H1 (cell line): ENCODE results near the gene HECTD4. TPM values are rescaled to one million over a fixed set of nuclear protein-coding genes. Genes with fewer than 3 reads are reported as not detected.

Experiments used
- CTCF ChIA-PET: fragments of 300-600 bp; sonication (Branson Sonifier 250); formaldehyde crosslinking; loops from one replicate; lab custom pipeline; 2021; ENCODE audit not compliant: partially characterized antibody; lab: Charles Lee
- POLR2A ChIA-PET: fragments of 300-600 bp; sonication (Branson Sonifier 250); formaldehyde crosslinking; loops from one replicate; lab custom pipeline; 2021; ENCODE audit warnings: inconsistent platforms; ENCODE audit not compliant: partially characterized antibody; lab: Charles Lee
- DNase-seq, 2 experiments: peaks; one replicate each; pipeline versions ENCODE4 v3.0.0 to v3.0.0-alpha.2; 2010 to 2022; ENCODE audit warnings: low spot score in 2 of 2, low read depth in 1 of 2, mixed read lengths in 1 of 2
- FAIRE-seq: peaks from 2 replicates; lab custom pipeline; 2011; peaks lifted over from hg19 to GRCh38; lab: Jason Lieb, UNC
- H2AFZ ChIP-seq: 2 replicates; pipeline ENCODE4 v1.8.1; 2012; ENCODE audit warnings: low read length, inconsistent platforms
- H2AK5ac ChIP-seq: 2 replicates; pipeline ENCODE4 v1.6.1; 2013; ENCODE audit warnings: low read depth, low read length
- H2BK120ac ChIP-seq: replicated peaks from 2 replicates; pipeline ENCODE3; 2013; ENCODE audit warnings: low read depth, low read length, inconsistent platforms
- H2BK12ac ChIP-seq: 2 replicates; pipeline ENCODE4 v1.6.1; 2013; ENCODE audit warnings: low read depth, low read length
- H2BK15ac ChIP-seq: 2 replicates; pipeline ENCODE4 v1.6.1; 2013; ENCODE audit warnings: low read length
- H2BK20ac ChIP-seq: 2 replicates; pipeline ENCODE4 v1.6.1; 2013; ENCODE audit warnings: low read length
- H2BK5ac ChIP-seq: 2 replicates; pipeline ENCODE4 v1.6.1; 2013; ENCODE audit warnings: low read depth, low read length
- H3K14ac ChIP-seq: 2 replicates; pipeline ENCODE4 v1.6.1; 2013; ENCODE audit warnings: inconsistent platforms; ENCODE audit not compliant: insufficient read length
- H3K18ac ChIP-seq: 2 replicates; pipeline ENCODE4 v1.6.1; 2013; ENCODE audit warnings: low read length; ENCODE audit errors: extremely low read depth
- H3K23ac ChIP-seq: 2 replicates; pipeline ENCODE4 v1.6.1; 2013; ENCODE audit warnings: inconsistent platforms; ENCODE audit not compliant: insufficient read length
- H3K23me2 ChIP-seq: 2 replicates; pipeline ENCODE4 v1.6.1; 2013; ENCODE audit warnings: low read depth, low read length
- H3K27ac ChIP-seq: 2 replicates; pipeline ENCODE4 v1.6.1; 2011; ENCODE audit warnings: low read depth, low read length, inconsistent platforms
- H3K27me3 ChIP-seq, 4 experiments: replicated peaks in 1 of 4; 1 replicate in 1 of 4; 2 replicates in 3 of 4; pipeline versions ENCODE4 v1.6.1 to v1.8.1; 2011 to 2013; ENCODE audit warnings: low read length in 3 of 4, mild to moderate bottlenecking in 3 of 4, inconsistent platforms in 2 of 4, mixed read lengths in 2 of 4, moderate library complexity in 1 of 4; ENCODE audit not compliant: control insufficient read depth in 3 of 4, insufficient read depth in 3 of 4; ENCODE audit errors: extremely low read depth in 1 of 4
- H3K36me3 ChIP-seq, 4 experiments: 2 replicates each; pipeline versions ENCODE4 v1.6.1 to v1.8.1; 2011 to 2013; ENCODE audit warnings: mild to moderate bottlenecking in 4 of 4, low read length in 3 of 4, moderate library complexity in 2 of 4, control low read depth in 1 of 4, inconsistent platforms in 1 of 4; ENCODE audit not compliant: insufficient read depth in 4 of 4, control insufficient read depth in 2 of 4
- H3K4ac ChIP-seq: replicated peaks from 2 replicates; pipeline ENCODE3; 2013; ENCODE audit warnings: low read length, low read depth, mixed read lengths, inconsistent platforms; ENCODE audit not compliant: insufficient read length
- H3K4me1 ChIP-seq, 4 experiments: replicated peaks in 1 of 4; 1 replicate in 1 of 4; 2 replicates in 3 of 4; pipeline versions ENCODE4 v1.6.1 to v1.8.1; 2011 to 2013; ENCODE audit warnings: low read length in 3 of 4, inconsistent platforms in 2 of 4, mixed read lengths in 1 of 4; ENCODE audit not compliant: insufficient read depth in 4 of 4, control insufficient read depth in 3 of 4
- H3K4me2 ChIP-seq, 2 experiments: 2 replicates each; pipeline versions ENCODE4 v1.6.1 to v1.8.1; 2011 to 2013; ENCODE audit warnings: low read depth in 2 of 2, low read length in 2 of 2, control low read depth in 1 of 2, inconsistent platforms in 1 of 2, mild to moderate bottlenecking in 1 of 2; ENCODE audit not compliant: insufficient read depth in 1 of 2
- H3K4me3 ChIP-seq, 4 experiments: fragments of 200-600, 300-600 bp in 1 of 4; sonication (generic), shearing (Covaris generic), sonication (Bioruptor Twin) in 1 of 4; 2 replicates each; pipeline versions ENCODE4 v1.5.1 to v1.8.1; 2011 to 2016; ENCODE audit warnings: low read length in 4 of 4, low read depth in 3 of 4, control low read depth in 2 of 4, inconsistent platforms in 2 of 4, mild to moderate bottlenecking in 2 of 4, mixed read lengths in 1 of 4, moderate library complexity in 1 of 4; ENCODE audit not compliant: insufficient read depth in 2 of 4; ENCODE audit errors: extremely low read depth in 1 of 4
- H3K56ac ChIP-seq: replicated peaks from 2 replicates; pipeline ENCODE3; 2013; ENCODE audit warnings: low read depth, mild to moderate bottlenecking, mixed read lengths, low read length, inconsistent platforms; ENCODE audit not compliant: insufficient read length
- H3K79me1 ChIP-seq: 2 replicates; pipeline ENCODE4 v1.6.1; 2013; ENCODE audit warnings: low read depth, low read length, control low read depth
- H3K79me2 ChIP-seq, 2 experiments: 2 replicates each; pipeline versions ENCODE4 v1.6.1 to v1.8.1; 2012 to 2013; ENCODE audit warnings: low read length in 2 of 2, mild to moderate bottlenecking in 2 of 2, inconsistent platforms in 1 of 2; ENCODE audit not compliant: insufficient read depth in 2 of 2, control insufficient read depth in 1 of 2
- H3K9ac ChIP-seq, 4 experiments: replicated peaks in 1 of 4; 1 replicate in 1 of 4; 2 replicates in 3 of 4; pipeline versions ENCODE4 v1.6.1 to v1.8.1; 2011 to 2013; ENCODE audit warnings: low read depth in 3 of 4, low read length in 3 of 4, control low read depth in 2 of 4, mild to moderate bottlenecking in 2 of 4, moderate library complexity in 2 of 4, inconsistent platforms in 1 of 4; ENCODE audit errors: extremely low read depth in 1 of 4
- H3K9me3 ChIP-seq, 2 experiments: 2 replicates each; pipeline versions ENCODE4 v1.6.1 to v1.8.1; 2012 to 2013; ENCODE audit warnings: mild to moderate bottlenecking in 2 of 2, moderate library complexity in 2 of 2, control low read depth in 1 of 2, inconsistent platforms in 1 of 2, low read depth in 1 of 2, low read length in 1 of 2, mixed read lengths in 1 of 2; ENCODE audit not compliant: insufficient read depth in 2 of 2
- H4K20me1 ChIP-seq, 2 experiments: replicated peaks in 1 of 2; 2 replicates each; pipeline versions ENCODE3 to v1.8.1; 2011 to 2013; ENCODE audit warnings: inconsistent platforms in 2 of 2, low read length in 2 of 2, mild to moderate bottlenecking in 1 of 2; ENCODE audit not compliant: insufficient read depth in 2 of 2, control insufficient read depth in 1 of 2
- H4K5ac ChIP-seq: 2 replicates; pipeline ENCODE4 v1.6.1; 2013; ENCODE audit warnings: low read length, low read depth, mixed read lengths, inconsistent platforms; ENCODE audit not compliant: insufficient read length
- H4K8ac ChIP-seq: 2 replicates; pipeline ENCODE4 v1.8.0; 2013; ENCODE audit warnings: mild to moderate bottlenecking, moderate library complexity, low read length, inconsistent platforms; ENCODE audit not compliant: insufficient read depth; ENCODE audit errors: extremely low read depth
- H4K91ac ChIP-seq: replicated peaks from 2 replicates; pipeline ENCODE3; 2013; ENCODE audit warnings: low read length, mixed read lengths, inconsistent platforms; ENCODE audit not compliant: insufficient read length
- CREB1 ChIP-seq: IDR thresholded peaks from 2 replicates; pipeline ENCODE4 v1.6.1; 2012; ENCODE audit warnings: inconsistent platforms
- RNF2 ChIP-seq: fragments of 200-900, 300-1000 bp; sonication (generic); IDR thresholded peaks from 2 replicates; pipeline ENCODE4 v1.7.1; 2016; ENCODE audit warnings: borderline replicate concordance, low read depth, mild to moderate bottlenecking, antibody characterized with exemption, low read length; ENCODE audit not compliant: poor library complexity, severe bottlenecking; ENCODE audit errors: missing control alignments
- SIX5 ChIP-seq: IDR thresholded peaks from 2 replicates; pipeline ENCODE4 v1.6.1; 2011; ENCODE audit warnings: mild to moderate bottlenecking, low read depth, low read length
- SP1 ChIP-seq: IDR thresholded peaks from 2 replicates; pipeline ENCODE4 v1.6.1; 2011; ENCODE audit warnings: low read depth, low read length
- TEAD4 ChIP-seq: IDR thresholded peaks from 2 replicates; pipeline ENCODE4 v1.6.1; 2012; ENCODE audit warnings: low read depth, low read length, inconsistent platforms, mixed read lengths
- WGBS, 2 experiments: shearing (Covaris generic) in 1 of 2; methylation state at CpG; one replicate each; pipeline versions ENCODE4 v1.1.6 to v1.1.7; 2013 to 2015; ENCODE audit warnings: low lambda C conversion rate in 2 of 2, mixed read lengths in 2 of 2, inconsistent platforms in 1 of 2, low coverage in 1 of 2, missing lambda C conversion rate in 1 of 2; ENCODE audit not compliant: insufficient replicate concordance in 2 of 2, insufficient coverage in 1 of 2, insufficient read length in 1 of 2; ENCODE audit errors: extremely low coverage in 1 of 2, missing lambda C conversion rate in 1 of 2; 5-methylcytosine and 5-hydroxymethylcytosine counted together
- polyA plus RNA-seq, 7 experiments: library from polyadenylated mRNA; depleted of rRNA in 3 of 7; stranded (reverse) in 5 of 7; unstranded in 2 of 7; fragments of >200 nt in 5 of 7; fragments of 200-250 nt in 2 of 7; gene quantifications; 1 replicate in 5 of 7; 2 replicates in 1 of 7; 4 replicates in 1 of 7; pipeline versions ENCODE4 v1.2.1 to v1.2.3, GENCODE V29; 2011 to 2013; ENCODE audit warnings: missing spikeins in 2 of 7, mixed read lengths in 2 of 7
- total RNA-seq: library from RNA; stranded (reverse); fragmentation: NEBNext Ultra II Directional; extraction: Animal tissue kit (Norgen Biotek cat#: 25700); gene quantifications from 2 replicates; pipeline ENCODE4 v1.2.1, GENCODE V29; 2021

HECTD4 gene
- total and polyA plus RNA-seq, 2 of the 8 experiments (the other 6 are each of a cell fraction or from before 2014, with no cell fraction given): 6.5 to 33.7 TPM

GRCh38 chr12:112303004-112303403 lies 79.2 kb downstream of the HECTD4 start:
- H2AFZ ChIP-seq: no peak overlapping the region
- no peak overlapping the region for H3K4me2 ChIP-seq
- no peaks in the 10 kb centered on the region for H3K79me2 ChIP-seq
- no peaks in the 10 kb centered on the region for H3K27me3 ChIP-seq
- no peak overlapping the region for H2BK12ac ChIP-seq
- no peak for FAIRE-seq
- no peak overlapping the region for H4K8ac ChIP-seq
- H3K18ac ChIP-seq: no peak overlapping the region
- no peak overlapping the region for H2BK15ac ChIP-seq
- H3K9me3 ChIP-seq: no peaks in the 10 kb centered on the region
- H2BK20ac ChIP-seq: no peak overlapping the region
- no peak overlapping the region for H3K56ac ChIP-seq
- no peak overlapping the region for H4K91ac ChIP-seq
- 79% methylated on average over 3 of the region's 3 CpGs; no CpG with 5 or more reads in 1 of the 2 experiments for WGBS, 2 experiments
- no peak for TF ChIP-seq RNF2
- TF ChIP-seq SP1: no peak
- no peak for TF ChIP-seq SIX5
- TF ChIP-seq CREB1: no peak
- TF ChIP-seq TEAD4: no peak
- H3K23ac ChIP-seq: no peak overlapping the region
- H3K4ac ChIP-seq: no peak overlapping the region
- no peak overlapping the region for H2AK5ac ChIP-seq
- no peak overlapping the region for H3K4me3 ChIP-seq
- H3K9ac ChIP-seq: no peak overlapping the region
- no peaks in the 10 kb centered on the region for H3K79me1 ChIP-seq
- no peaks in the 10 kb centered on the region for H3K4me1 ChIP-seq
- no peaks in the 10 kb centered on the region for H4K20me1 ChIP-seq
- no peak overlapping the region for H4K5ac ChIP-seq
- no peak overlapping the region for H3K14ac ChIP-seq
- H2BK120ac ChIP-seq: no peak overlapping the region
- H3K27ac ChIP-seq: no peak overlapping the region
- peaks cover 0 to 9% (median 1%) of the 10 kb centered on the region in 4 experiments; a peak in 2 of 8 replicates for H3K36me3 ChIP-seq
- ChIA-PET POLR2A (no interaction called here), CTCF (no interaction called here)
- no peak overlapping the region for H2BK5ac ChIP-seq
- no peak for DNase-seq
- no peaks in the 10 kb centered on the region for H3K23me2 ChIP-seq
